GM19240 (cell line): ENCODE measurements around the gene WT1.
"Not testable (repeated sequence)": the region's sequence is repeated elsewhere in the genome, so short reads cannot be mapped to it uniquely, and the experiment has no call there.

Source experiments
- DNase-seq: peaks from one replicate; pipeline ENCODE4 v3.0.0; 2011; ENCODE audit warnings: low spot score; ENCODE audit not compliant: insufficient read length

Gene WT1

GRCh38 chr11:32388871-32389770 is 46.2 kb downstream of the WT1 start:
- no peak for DNase-seq

GRCh38 chr11:32388365-32388764 is 47.0 kb downstream of the WT1 start:
- no peak for DNase-seq

GRCh38 chr11:32387411-32387810 is 47.9 kb downstream of the WT1 start:
- no peak for DNase-seq

- no peak for DNase-seq
Measured at GRCh38 chr11:32386770-32387377, 48.5 kb downstream of the WT1 start.

GRCh38 chr11:32385998-32386397 is 49.3 kb downstream of the WT1 start:
- no peak for DNase-seq

GRCh38 chr11:32382339-32383049 is 52.8 kb downstream of the WT1 start:
- no peak for DNase-seq

GRCh38 chr11:32381179-32381578 is 54.2 kb downstream of the WT1 start:
- no peak for DNase-seq

GRCh38 chr11:32379719-32380118 is 55.6 kb downstream of the WT1 start:
- DNase-seq: no peak

GRCh38 chr11:32375826-32376225 is 59.5 kb downstream of the WT1 start:
- no peak for DNase-seq

GRCh38 chr11:32374261-32374711 is 61.1 kb downstream of the WT1 start:
- DNase-seq: peak; percentile 30

GRCh38 chr11:32369987-32370386 is 65.4 kb downstream of the WT1 start:
- DNase-seq: not testable (repeated sequence)

GRCh38 chr11:32366666-32367065 is 68.7 kb downstream of the WT1 start:
- no peak for DNase-seq

- no peak for DNase-seq
Measured at GRCh38 chr11:32365192-32365591, 70.1 kb downstream of the WT1 start.

- no peak for DNase-seq
Measured at GRCh38 chr11:32358729-32359128, 76.6 kb downstream of the WT1 start.

GRCh38 chr11:32353884-32354283 is 81.5 kb downstream of the WT1 start:
- no peak for DNase-seq

- no peak for DNase-seq
Measured at GRCh38 chr11:32348502-32348901, 86.8 kb downstream of the WT1 start.

- no peak for DNase-seq
Measured at GRCh38 chr11:32344946-32345345, 90.4 kb downstream of the WT1 start.

- DNase-seq: no peak
Measured at GRCh38 chr11:32343325-32344008, 91.9 kb downstream of the WT1 start.

GRCh38 chr11:32341620-32342613 is 93.4 kb downstream of the WT1 start:
- DNase-seq: no peak

GRCh38 chr11:32340181-32340580 is 95.2 kb downstream of the WT1 start:
- no peak for DNase-seq
